Measurements from ENCODE around the gene TNFRSF18.

Gene TNFRSF18

DNA sequence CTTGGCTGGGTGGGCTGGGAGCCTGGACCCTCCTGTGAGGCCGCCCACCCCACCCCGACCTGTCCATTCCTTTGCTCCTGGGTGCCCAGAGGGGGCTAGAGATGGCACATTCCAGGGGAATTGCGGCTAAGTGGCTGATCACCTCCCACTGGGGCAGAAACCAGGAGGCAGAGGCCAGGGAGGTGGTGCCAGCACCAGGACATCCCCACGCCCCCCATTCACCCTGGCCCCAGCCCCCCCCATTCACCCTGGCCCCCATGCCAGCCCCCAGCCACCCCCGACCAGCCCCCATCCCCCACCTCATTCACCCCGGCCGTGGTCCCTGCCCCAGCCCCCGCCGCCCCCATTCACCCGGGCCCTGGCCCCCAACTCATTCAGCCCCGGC lies 33.9 kb upstream of the TNFRSF18 start:
- Histone ChIP-seq H3K4me1 (ENCODE audit: control insufficient read depth, insufficient read depth, low read length) (peaks cover 4% of the 10 kb centered on the region), H3K36me3 (ENCODE audit: control insufficient read depth in 2 of 2, insufficient read depth in 2 of 2, low read length in 2 of 2) (no peaks in the 10 kb centered on the region), H3K9me3 (ENCODE audit: control insufficient read depth in 2 of 2, low read length in 2 of 2) (no peaks in the 10 kb centered on the region), H3K9ac (ENCODE audit: low read length in 2 of 2) (no peak overlapping the region), H3K27me3 (ENCODE audit: control insufficient read depth in 1 of 2, insufficient read depth in 2 of 2, low read length in 2 of 2) (peaks cover 16 to 28% of the 10 kb centered on the region in 2 donors), H3K27ac (ENCODE audit: low read length) (no peak overlapping the region), H3K4me3 (ENCODE audit: low read length in 2 of 2) (no peak overlapping the region)

GRCh38 chr1:1239614-1240347 lies 33.4 kb upstream of the TNFRSF18 start:
- Histone ChIP-seq H3K9ac (ENCODE audit: low read length in 2 of 2) (no peak overlapping the region), H3K27ac (ENCODE audit: low read length) (no peak overlapping the region), H3K4me1 (ENCODE audit: control insufficient read depth, insufficient read depth, low read length) (peaks cover 4% of the 10 kb centered on the region), H3K36me3 (ENCODE audit: control insufficient read depth in 2 of 2, insufficient read depth in 2 of 2, low read length in 2 of 2) (no peaks in the 10 kb centered on the region), H3K27me3 (ENCODE audit: control insufficient read depth in 1 of 2, insufficient read depth in 2 of 2, low read length in 2 of 2) (peaks cover 16 to 28% of the 10 kb centered on the region in 2 donors), H3K9me3 (ENCODE audit: control insufficient read depth in 2 of 2, low read length in 2 of 2) (no peaks in the 10 kb centered on the region), H3K4me3 (ENCODE audit: low read length in 2 of 2) (no peak overlapping the region)

- no peaks in the 10 kb centered on the region for H3K9me3 ChIP-seq (ENCODE audit: control insufficient read depth in 2 of 2, low read length in 2 of 2)
- peaks cover 16 to 28% of the 10 kb centered on the region in 2 donors for H3K27me3 ChIP-seq (ENCODE audit: control insufficient read depth in 1 of 2, insufficient read depth in 2 of 2, low read length in 2 of 2)
- no peak overlapping the region for H3K27ac ChIP-seq (ENCODE audit: low read length)
- H3K4me1 ChIP-seq (ENCODE audit: control insufficient read depth, insufficient read depth, low read length), result peaks cover 4% of the 10 kb centered on the region
- no peak overlapping the region for H3K4me3 ChIP-seq (ENCODE audit: low read length in 2 of 2)
- peaks cover 0 to 3% of the 10 kb centered on the region in 2 donors for H3K36me3 ChIP-seq (ENCODE audit: control insufficient read depth in 2 of 2, insufficient read depth in 2 of 2, low read length in 2 of 2)
- H3K9ac ChIP-seq (ENCODE audit: low read length in 2 of 2), result no peak overlapping the region
Observed at GRCh38 chr1:1239227-1239613, 32.8 kb upstream of the TNFRSF18 start.

GRCh38 chr1:1238702-1239178 lies 32.3 kb upstream of the TNFRSF18 start:
- H3K9me3 ChIP-seq (ENCODE audit: control insufficient read depth in 2 of 2, low read length in 2 of 2), result no peaks in the 10 kb centered on the region
- H3K9ac ChIP-seq (ENCODE audit: low read length in 2 of 2), result no peak overlapping the region
- no peak overlapping the region for H3K4me3 ChIP-seq (ENCODE audit: low read length in 2 of 2)
- peaks cover 16 to 28% of the 10 kb centered on the region in 2 donors for H3K27me3 ChIP-seq (ENCODE audit: control insufficient read depth in 1 of 2, insufficient read depth in 2 of 2, low read length in 2 of 2)
- no peak overlapping the region for H3K27ac ChIP-seq (ENCODE audit: low read length)
- peaks cover 0 to 6% of the 10 kb centered on the region in 2 donors for H3K36me3 ChIP-seq (ENCODE audit: control insufficient read depth in 2 of 2, insufficient read depth in 2 of 2, low read length in 2 of 2)
- peaks cover 4% of the 10 kb centered on the region for H3K4me1 ChIP-seq (ENCODE audit: control insufficient read depth, insufficient read depth, low read length)

- Histone ChIP-seq H3K4me3 (ENCODE audit: low read length in 2 of 2) (no peak overlapping the region), H3K9ac (ENCODE audit: low read length in 2 of 2) (no peak overlapping the region), H3K27me3 (ENCODE audit: control insufficient read depth in 1 of 2, insufficient read depth in 2 of 2, low read length in 2 of 2) (peaks cover 16 to 28% of the 10 kb centered on the region in 2 donors), H3K9me3 (ENCODE audit: control insufficient read depth in 2 of 2, low read length in 2 of 2) (no peaks in the 10 kb centered on the region), H3K27ac (ENCODE audit: low read length) (no peak overlapping the region), H3K4me1 (ENCODE audit: control insufficient read depth, insufficient read depth, low read length) (peaks cover 8% of the 10 kb centered on the region), H3K36me3 (ENCODE audit: control insufficient read depth in 2 of 2, insufficient read depth in 2 of 2, low read length in 2 of 2) (peaks cover 0 to 7% of the 10 kb centered on the region in 2 donors)
Observed at GRCh38 chr1:1237874-1238701, 31.7 kb upstream of the TNFRSF18 start.

GRCh38 chr1:1236945-1237873 lies 30.8 kb upstream of the TNFRSF18 start:
- Histone ChIP-seq H3K9ac (ENCODE audit: low read length in 2 of 2) (no peak overlapping the region), H3K27me3 (ENCODE audit: control insufficient read depth in 1 of 2, insufficient read depth in 2 of 2, low read length in 2 of 2) (peaks cover 16 to 28% of the 10 kb centered on the region in 2 donors)

GRCh38 chr1:1236176-1236763 lies 29.9 kb upstream of the TNFRSF18 start:
- Histone ChIP-seq H3K4me3 (ENCODE audit: low read length in 2 of 2) (no peak overlapping the region), H3K36me3 (ENCODE audit: control insufficient read depth in 2 of 2, insufficient read depth in 2 of 2, low read length in 2 of 2) (peaks cover 0 to 7% of the 10 kb centered on the region in 2 donors), H3K9me3 (ENCODE audit: control insufficient read depth in 2 of 2, low read length in 2 of 2) (no peaks in the 10 kb centered on the region), H3K9ac (ENCODE audit: low read length in 2 of 2) (no peak overlapping the region), H3K27me3 (ENCODE audit: control insufficient read depth in 1 of 2, insufficient read depth in 2 of 2, low read length in 2 of 2) (peaks cover 16 to 28% of the 10 kb centered on the region in 2 donors), H3K27ac (ENCODE audit: low read length) (no peak overlapping the region), H3K4me1 (ENCODE audit: control insufficient read depth, insufficient read depth, low read length) (peaks cover 20% of the 10 kb centered on the region)

More at GRCh38 chr1:1236945-1237873, 30.8 kb upstream of the TNFRSF18 start:
- peaks cover 16% of the 10 kb centered on the region for H3K4me1 ChIP-seq (ENCODE audit: control insufficient read depth, insufficient read depth, low read length)
- H3K9me3 ChIP-seq (ENCODE audit: control insufficient read depth in 2 of 2, low read length in 2 of 2), result no peaks in the 10 kb centered on the region
- peaks cover 0 to 7% of the 10 kb centered on the region in 2 donors for H3K36me3 ChIP-seq (ENCODE audit: control insufficient read depth in 2 of 2, insufficient read depth in 2 of 2, low read length in 2 of 2)
- H3K27ac ChIP-seq (ENCODE audit: low read length), result no peak overlapping the region
- no peak overlapping the region for H3K4me3 ChIP-seq (ENCODE audit: low read length in 2 of 2)

DNA sequence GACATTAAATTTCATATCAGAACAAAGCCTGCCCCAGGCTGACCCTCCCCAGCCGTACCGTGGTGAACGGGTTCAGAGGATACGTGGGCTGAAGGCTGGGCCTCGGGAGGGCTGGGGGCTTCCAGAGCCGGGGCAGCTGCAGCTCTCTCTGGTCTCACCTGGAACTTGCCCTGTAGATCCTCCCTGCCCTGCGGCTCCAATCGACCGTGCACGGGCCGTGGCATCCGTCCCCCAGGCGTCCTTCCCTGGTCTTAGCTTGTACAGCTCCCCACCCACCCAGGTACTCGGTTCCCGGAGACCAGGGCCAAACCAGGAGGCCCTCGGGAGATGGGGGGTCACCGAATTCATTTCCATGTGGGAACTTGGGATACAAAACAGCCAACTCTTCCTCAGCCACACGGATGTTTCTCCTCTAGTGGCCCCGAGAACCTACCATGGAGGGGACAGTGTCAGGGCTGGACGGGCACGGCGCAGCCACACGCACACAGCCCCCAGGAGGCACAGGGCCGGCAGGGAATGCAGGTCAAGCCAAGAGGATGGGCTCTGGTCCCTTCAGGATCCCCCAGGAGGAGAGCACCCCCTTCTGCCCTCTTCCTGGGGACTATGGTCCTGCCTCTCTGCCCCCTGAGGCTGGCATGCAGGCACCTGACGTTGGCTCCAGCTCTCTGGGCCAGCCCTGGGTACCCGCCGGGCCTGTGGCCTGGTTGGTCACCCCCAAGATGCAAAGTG lies 28.8 kb upstream of the TNFRSF18 start:
- Histone ChIP-seq H3K27ac (ENCODE audit: low read length) (no peak overlapping the region), H3K9me3 (ENCODE audit: control insufficient read depth in 2 of 2, low read length in 2 of 2) (no peaks in the 10 kb centered on the region), H3K36me3 (ENCODE audit: control insufficient read depth in 2 of 2, insufficient read depth in 2 of 2, low read length in 2 of 2) (peaks cover 0 to 7% of the 10 kb centered on the region in 2 donors), H3K4me1 (ENCODE audit: control insufficient read depth, insufficient read depth, low read length) (peaks cover 30% of the 10 kb centered on the region), H3K4me3 (ENCODE audit: low read length in 2 of 2) (no peak overlapping the region), H3K27me3 (ENCODE audit: control insufficient read depth in 1 of 2, insufficient read depth in 2 of 2, low read length in 2 of 2) (peaks cover 14 to 26% of the 10 kb centered on the region in 2 donors), H3K9ac (ENCODE audit: low read length in 2 of 2) (no peak overlapping the region)

DNA sequence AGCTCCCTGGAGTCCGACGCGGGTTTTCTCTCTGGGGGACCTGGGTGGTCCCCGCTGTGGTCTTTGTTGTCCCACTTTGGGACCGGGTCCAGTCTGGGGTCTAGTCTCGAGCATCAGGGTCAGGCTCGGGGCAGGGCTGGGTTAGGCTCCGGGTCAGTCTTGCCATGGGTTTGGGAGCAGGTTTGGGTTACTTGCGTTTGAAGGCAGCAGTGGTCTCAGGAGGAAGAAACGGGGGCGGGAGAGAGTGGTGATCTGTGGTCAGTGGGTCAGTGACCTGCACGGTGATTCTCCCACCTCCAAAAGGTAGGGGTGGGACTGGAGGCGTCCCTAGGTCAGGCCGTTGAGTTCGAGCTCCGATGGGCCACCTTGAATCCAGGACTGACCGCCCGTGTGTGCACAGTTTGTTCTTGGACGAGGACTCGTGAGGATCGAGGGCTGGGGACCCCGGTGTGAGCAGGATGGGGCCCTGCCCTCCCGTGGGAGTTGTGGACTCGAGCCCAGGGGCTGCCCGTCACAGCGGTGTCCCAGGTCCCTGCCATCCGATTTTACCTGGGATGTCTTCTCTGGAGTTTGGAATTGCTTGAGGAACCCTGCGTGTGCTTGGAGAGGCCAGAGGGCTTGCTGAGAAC lies 27.9 kb upstream of the TNFRSF18 start:
- Histone ChIP-seq H3K9me3 (ENCODE audit: control insufficient read depth in 2 of 2, low read length in 2 of 2) (no peaks in the 10 kb centered on the region), H3K4me1 (ENCODE audit: control insufficient read depth, insufficient read depth, low read length) (peaks cover 39% of the 10 kb centered on the region), H3K4me3 (ENCODE audit: low read length in 2 of 2) (no peak overlapping the region), H3K27ac (ENCODE audit: low read length) (no peak overlapping the region), H3K36me3 (ENCODE audit: control insufficient read depth in 2 of 2, insufficient read depth in 2 of 2, low read length in 2 of 2) (peaks cover 0 to 7% of the 10 kb centered on the region in 2 donors), H3K27me3 (ENCODE audit: control insufficient read depth in 1 of 2, insufficient read depth in 2 of 2, low read length in 2 of 2) (peaks cover 10 to 17% of the 10 kb centered on the region in 2 donors), H3K9ac (ENCODE audit: low read length in 2 of 2) (no peak overlapping the region)

Measured in stomach smooth muscle (tissue), 2 donors.